ENCODE measurements around the gene VARS1. TPM values are rescaled to one million over a fixed set of nuclear protein-coding genes. Genes with fewer than 3 reads are reported as not detected.

VARS1 gene
- total and polyA plus RNA-seq, 2 of the 8 experiments (the other 6 are each of a cell fraction or from before 2014, with no cell fraction given) = 53.5 to 162 TPM

DNA sequence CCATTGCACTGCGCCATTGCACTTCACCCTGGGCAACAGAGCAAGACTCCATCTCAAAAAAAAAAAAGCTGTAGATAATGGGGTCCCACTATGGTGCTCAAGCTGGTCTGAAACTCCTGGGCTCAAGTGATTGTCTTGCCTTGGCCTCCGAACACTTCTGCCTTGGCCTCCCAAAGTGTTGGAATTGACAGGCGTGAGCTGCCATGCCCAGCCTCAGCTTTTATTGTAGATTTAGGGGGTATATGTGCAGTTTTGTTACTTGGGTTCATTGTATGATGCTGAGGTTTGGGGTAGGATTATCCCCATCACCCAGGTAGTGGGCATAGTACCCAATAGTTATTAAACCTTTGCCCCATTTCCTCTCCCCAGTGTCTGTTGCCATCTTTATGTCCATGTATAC is 43.4 kb upstream of the VARS1 start:
- H3K23ac ChIP-seq (ENCODE audit: insufficient read length) = no peak overlapping the region
- H3K79me2 ChIP-seq (ENCODE audit: control insufficient read depth in 1 of 2, insufficient read depth in 2 of 2, low read length in 2 of 2) = peaks cover 17 to 37% of the 10 kb centered on the region in 2 experiments
- no peak for DNase-seq (ENCODE audit: low read depth in 1 of 2, low spot score in 2 of 2)
- TF ChIP-seq CHD2 (IDR thresholded peaks at IDR 0.05; ENCODE audit: low read length) (no peak), BCL11A (IDR thresholded peaks at IDR 0.05; ENCODE audit: low read depth in 2 of 2, low read length in 2 of 2) (no peak), RXRA (IDR thresholded peaks at IDR 0.05; ENCODE audit: insufficient read depth, low read depth, low read length) (no peak), RAD21 (IDR thresholded peaks at IDR 0.05 in 1 of 2, conservative IDR thresholded peaks at IDR 0.05 in 1 of 2; ENCODE audit: low read depth in 2 of 2, low read length in 2 of 2) (no peak)
- TF ChIP-seq, protein P1, sequence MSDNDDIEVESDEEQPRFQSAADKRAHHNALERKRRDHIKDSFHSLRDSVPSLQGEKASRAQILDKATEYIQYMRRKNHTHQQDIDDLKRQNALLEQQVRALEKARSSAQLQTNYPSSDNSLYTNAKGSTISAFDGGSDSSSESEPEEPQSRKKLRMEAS (IDR thresholded peaks at IDR 0.05) = no peak
- TF ChIP-seq, protein P2, sequence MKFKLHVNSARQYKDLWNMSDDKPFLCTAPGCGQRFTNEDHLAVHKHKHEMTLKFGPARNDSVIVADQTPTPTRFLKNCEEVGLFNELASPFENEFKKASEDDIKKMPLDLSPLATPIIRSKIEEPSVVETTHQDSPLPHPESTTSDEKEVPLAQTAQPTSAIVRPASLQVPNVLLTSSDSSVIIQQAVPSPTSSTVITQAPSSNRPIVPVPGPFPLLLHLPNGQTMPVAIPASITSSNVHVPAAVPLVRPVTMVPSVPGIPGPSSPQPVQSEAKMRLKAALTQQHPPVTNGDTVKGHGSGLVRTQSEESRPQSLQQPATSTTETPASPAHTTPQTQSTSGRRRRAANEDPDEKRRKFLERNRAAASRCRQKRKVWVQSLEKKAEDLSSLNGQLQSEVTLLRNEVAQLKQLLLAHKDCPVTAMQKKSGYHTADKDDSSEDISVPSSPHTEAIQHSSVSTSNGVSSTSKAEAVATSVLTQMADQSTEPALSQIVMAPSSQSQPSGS (IDR thresholded peaks at IDR 0.05; ENCODE audit: low read length) = no peak

More for the DNA sequence above, 43.4 kb upstream of the VARS1 start:
- FAIRE-seq = no peak
- Histone ChIP-seq H3K9ac (replicated peaks in 1 of 4; ENCODE audit: extremely low read depth in 1 of 4, low read depth in 3 of 4, low read length in 3 of 4) (no peak overlapping the region), H3K14ac (ENCODE audit: insufficient read length) (no peak overlapping the region), H3K36me3 (ENCODE audit: control insufficient read depth in 2 of 4, insufficient read depth in 4 of 4, low read length in 3 of 4) (peaks cover 34 to 72% (median 48%) of the 10 kb centered on the region in 4 experiments), H2AK5ac (ENCODE audit: low read depth, low read length) (no peak overlapping the region), H3K4ac (replicated peaks; ENCODE audit: insufficient read length, low read depth, low read length) (no peak overlapping the region), H3K79me1 (ENCODE audit: low read depth, low read length) (peaks cover 3% of the 10 kb centered on the region; the same call in 1 of the 2 replicates), H3K4me3 (ENCODE audit: extremely low read depth in 1 of 4, insufficient read depth in 2 of 4, low read depth in 3 of 4, low read length in 4 of 4) (peak overlapping the region in 1 of 4 experiments; percentile 99; a peak in 2 of 8 replicates), H3K27me3 (replicated peaks in 1 of 4; ENCODE audit: control insufficient read depth in 3 of 4, extremely low read depth in 1 of 4, insufficient read depth in 3 of 4, low read length in 3 of 4) (no peaks in the 10 kb centered on the region), H3K27ac (ENCODE audit: low read depth, low read length) (no peak overlapping the region), H3K4me1 (replicated peaks in 1 of 4; ENCODE audit: control insufficient read depth in 3 of 4, insufficient read depth in 4 of 4, low read length in 3 of 4) (peaks cover 2 to 9% (median 6%) of the 10 kb centered on the region in 4 experiments; a peak in 4 of 7 replicates), H2AFZ (ENCODE audit: low read length) (no peak overlapping the region), H2BK5ac (ENCODE audit: low read depth, low read length) (no peak overlapping the region), H4K8ac (ENCODE audit: extremely low read depth, insufficient read depth, low read length) (no peak overlapping the region), H2BK12ac (ENCODE audit: low read depth, low read length) (no peak overlapping the region), H3K9me3 (ENCODE audit: insufficient read depth in 2 of 2, low read depth in 1 of 2, low read length in 1 of 2) (no peaks in the 10 kb centered on the region), H2BK120ac (replicated peaks; ENCODE audit: low read depth, low read length) (no peak overlapping the region), H2BK15ac (ENCODE audit: low read length) (no peak overlapping the region), H3K18ac (ENCODE audit: extremely low read depth, low read length) (no peak overlapping the region), H4K5ac (ENCODE audit: insufficient read length, low read depth, low read length) (no peak overlapping the region), H3K56ac (replicated peaks; ENCODE audit: insufficient read length, low read depth, low read length) (no peak overlapping the region), H3K4me2 (ENCODE audit: insufficient read depth in 1 of 2, low read depth in 2 of 2, low read length in 2 of 2) (peak overlapping the region; percentile 14 to 99; a peak in 2 of 4 replicates), H4K91ac (replicated peaks; ENCODE audit: insufficient read length, low read length) (no peak overlapping the region), H2BK20ac (ENCODE audit: low read length) (no peak overlapping the region), H4K20me1 (replicated peaks in 1 of 2; ENCODE audit: control insufficient read depth in 1 of 2, insufficient read depth in 2 of 2, low read length in 2 of 2) (peaks cover 18 to 23% of the 10 kb centered on the region in 2 experiments), H3K23me2 (ENCODE audit: low read depth, low read length) (peaks cover 15% of the 10 kb centered on the region)
- CTCF ChIA-PET (ENCODE audit: partially characterized antibody) = interaction anchor here (0.8 to 4.5 kb wide), 12 partner anchors 12 to 128 kb away, joined by 3 to 15 read pairs (median 4); partner anchors contain the start of gene HSPA1B
- WGBS, 2 experiments (ENCODE audit: extremely low coverage in 1 of 2, insufficient coverage in 1 of 2, insufficient read length in 1 of 2, insufficient replicate concordance in 2 of 2, low coverage in 1 of 2, low lambda C conversion rate in 2 of 2, missing lambda C conversion rate in 1 of 2) = 90% methylated on average over 3 of the region's 3 CpGs; no CpG with 5 or more reads in 1 of the 2 experiments
- POLR2A ChIA-PET (ENCODE audit: partially characterized antibody) = interaction anchor here (0.6 to 11.4 kb wide), 33 partner anchors 8 to 265 kb away, joined by 3 to 189 read pairs (median 4); partner anchors contain the start of genes CLIC1, EHMT2, HSPA1A and HSPA1B
